DND-41 (cell line): ENCODE data around the gene FABP2.
"Not testable (repeated sequence)": the region's sequence is repeated elsewhere in the genome, so short reads cannot be mapped to it uniquely, and the experiment has no call there.

ENCODE experiments used
- CTCF ChIP-seq: IDR thresholded peaks from 2 replicates; pipeline ENCODE4 v1.5.1; 2012; ENCODE audit warnings: borderline replicate concordance, low read length, moderate library complexity, mild to moderate bottlenecking; ENCODE audit not compliant: poor library complexity, severe bottlenecking; ENCODE audit errors: extremely low read depth
- EZH2 ChIP-seq: IDR thresholded peaks from 3 replicates; pipeline ENCODE4 v1.6.1; 2012; ENCODE audit warnings: borderline replicate concordance, low read depth, mild to moderate bottlenecking, moderate library complexity, low read length, inconsistent platforms; ENCODE audit not compliant: severe bottlenecking

- not testable (repeated sequence) for TF ChIP-seq EZH2, CTCF
Measured at GRCh38 chr4:119370392-119370791, 48.5 kb upstream of the FABP2 start.
